ENCODE results near the gene ADAMTS2.

ADAMTS2 gene

DNA sequence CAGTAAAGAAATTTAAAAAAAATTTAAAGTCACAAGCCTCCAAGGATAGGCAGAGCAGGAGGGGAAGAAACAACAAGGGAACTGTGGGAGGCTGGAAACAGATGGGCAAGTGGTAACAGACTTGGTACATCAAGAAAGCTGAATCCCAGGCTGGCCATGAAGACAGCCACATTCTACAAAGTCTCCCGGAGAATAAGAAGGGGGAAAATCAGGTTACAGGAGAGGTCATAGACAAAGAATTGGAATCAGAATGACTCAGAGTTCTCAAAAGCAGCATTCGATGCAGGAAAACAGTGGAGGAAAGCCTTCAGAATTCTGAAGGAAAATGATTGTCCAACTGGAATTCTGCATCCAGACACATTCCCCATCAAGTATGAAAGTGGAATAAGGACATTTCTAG, 129.7 kb downstream of the ADAMTS2 start:
- Histone ChIP-seq H3K79me2 (ENCODE audit: control insufficient read depth, insufficient read depth, low read length, poor library complexity) (no peaks in the 10 kb centered on the region), H2AFZ (ENCODE audit: insufficient read depth, low read length, poor library complexity) (no peak overlapping the region), H3K18ac (ENCODE audit: low read length) (no peak overlapping the region), H4K12ac (ENCODE audit: low read depth, low read length) (no peak overlapping the region), H3K4me2 (ENCODE audit: low read length) (no peak overlapping the region), H2BK5ac (ENCODE audit: low read depth, low read length, poor library complexity) (no peak overlapping the region), H3K14ac (ENCODE audit: low read length) (no peak overlapping the region), H3K23ac (ENCODE audit: low read length) (no peak overlapping the region), H3K4me1 (ENCODE audit: control insufficient read depth in 1 of 2, insufficient read depth in 2 of 2, low read length in 2 of 2) (peaks cover 7 to 12% of the 10 kb centered on the region in 2 experiments), H2AK5ac (ENCODE audit: low read length) (no peak overlapping the region), H2BK12ac (ENCODE audit: low read length) (no peak overlapping the region), H4K8ac (ENCODE audit: low read depth, low read length) (no peak overlapping the region), H3K4ac (ENCODE audit: low read depth, low read length) (no peak overlapping the region), H3K9me3 (ENCODE audit: insufficient read depth, low read depth, low read length) (peaks cover 2% of the 10 kb centered on the region), H3K27ac (ENCODE audit: low read depth, low read length) (no peak overlapping the region), H3K36me3 (ENCODE audit: control insufficient read depth in 1 of 2, insufficient read depth in 2 of 2, low read length in 2 of 2) (no peaks in the 10 kb centered on the region), H4K91ac (ENCODE audit: low read depth, low read length) (no peak overlapping the region), H3K4me3 (ENCODE audit: low read depth, low read length) (no peak overlapping the region), H3K79me1 (ENCODE audit: low read length) (peaks cover 2% of the 10 kb centered on the region), H3K9ac (ENCODE audit: low read length) (no peak overlapping the region), H3K27me3 (ENCODE audit: insufficient read depth, low read length) (no peaks in the 10 kb centered on the region), H2BK120ac (ENCODE audit: insufficient read depth, low read length, poor library complexity) (no peak overlapping the region)
- no CpG with 5 or more reads among the region's 2 CpGs for WGBS (ENCODE audit: extremely low coverage, insufficient coverage, insufficient read length)
- DNase-seq, result no peak

DNA sequence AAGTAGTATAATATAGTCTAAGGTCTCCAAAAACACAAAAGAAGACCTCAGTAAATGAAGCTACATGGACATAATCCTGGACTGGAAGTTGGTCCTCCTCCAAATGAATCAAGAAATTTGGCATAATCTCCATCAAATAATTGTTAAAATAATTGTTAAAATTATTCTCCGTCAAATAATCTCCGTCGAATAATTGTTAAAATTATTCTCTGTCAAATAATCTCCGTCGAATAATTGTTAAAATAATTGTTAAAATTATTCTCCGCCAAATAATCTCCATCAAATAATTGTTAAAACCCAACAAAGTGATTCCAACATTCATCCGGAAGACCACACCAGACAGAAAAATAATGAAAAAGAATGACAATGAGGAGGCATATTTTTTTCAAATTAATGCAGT, 130.6 kb downstream of the ADAMTS2 start:
- DNase-seq, result no peak
- Histone ChIP-seq H2BK12ac (ENCODE audit: low read length) (no peak overlapping the region), H3K4me2 (ENCODE audit: low read length) (no peak overlapping the region), H4K12ac (ENCODE audit: low read depth, low read length) (no peak overlapping the region), H3K14ac (ENCODE audit: low read length) (no peak overlapping the region), H4K91ac (ENCODE audit: low read depth, low read length) (no peak overlapping the region), H3K4ac (ENCODE audit: low read depth, low read length) (no peak overlapping the region), H3K9ac (ENCODE audit: low read length) (no peak overlapping the region), H2BK5ac (ENCODE audit: low read depth, low read length, poor library complexity) (no peak overlapping the region), H2AFZ (ENCODE audit: insufficient read depth, low read length, poor library complexity) (no peak overlapping the region), H3K9me3 (ENCODE audit: insufficient read depth, low read depth, low read length) (peaks cover 2% of the 10 kb centered on the region), H2AK5ac (ENCODE audit: low read length) (no peak overlapping the region), H3K79me1 (ENCODE audit: low read length) (peaks cover 2% of the 10 kb centered on the region), H3K27ac (ENCODE audit: low read depth, low read length) (no peak overlapping the region), H3K23ac (ENCODE audit: low read length) (no peak overlapping the region), H3K4me3 (ENCODE audit: low read depth, low read length) (no peak overlapping the region), H3K18ac (ENCODE audit: low read length) (no peak overlapping the region), H3K4me1 (ENCODE audit: control insufficient read depth in 1 of 2, insufficient read depth in 2 of 2, low read length in 2 of 2) (peaks cover 7 to 14% of the 10 kb centered on the region in 2 experiments), H4K8ac (ENCODE audit: low read depth, low read length) (no peak overlapping the region), H2BK120ac (ENCODE audit: insufficient read depth, low read length, poor library complexity) (no peak overlapping the region), H3K79me2 (ENCODE audit: control insufficient read depth, insufficient read depth, low read length, poor library complexity) (no peaks in the 10 kb centered on the region), H3K27me3 (ENCODE audit: insufficient read depth, low read length) (no peaks in the 10 kb centered on the region), H3K36me3 (ENCODE audit: control insufficient read depth in 1 of 2, insufficient read depth in 2 of 2, low read length in 2 of 2) (no peaks in the 10 kb centered on the region)
- 100% methylated on average over 4 of the region's 7 CpGs for WGBS (ENCODE audit: extremely low coverage, insufficient coverage, insufficient read length)

DNA sequence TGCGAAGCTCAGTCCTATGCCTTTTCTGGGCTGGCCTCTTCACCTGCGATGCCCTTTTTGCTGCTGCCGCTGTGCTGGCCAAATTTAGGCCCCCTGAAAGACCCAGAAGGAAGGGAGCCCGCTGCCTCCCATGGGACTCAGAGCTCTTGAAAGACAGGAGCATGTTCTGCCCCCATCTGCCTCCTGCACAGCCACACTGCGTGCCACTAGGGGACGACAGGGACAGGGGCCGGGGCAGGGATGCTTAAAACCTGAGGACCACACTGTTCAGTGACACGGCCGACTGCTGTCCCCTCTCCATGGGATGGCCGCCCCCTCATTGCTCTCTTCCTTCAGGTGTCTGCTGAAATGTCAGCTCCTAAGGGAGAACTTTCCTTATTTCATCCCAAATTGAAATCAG, 132.4 kb downstream of the ADAMTS2 start:
- no peak overlapping the region for H4K8ac ChIP-seq (ENCODE audit: low read depth, low read length)
- no peak overlapping the region for H2BK120ac ChIP-seq (ENCODE audit: insufficient read depth, low read length, poor library complexity)
- no CpG with 5 or more reads among the region's 10 CpGs for WGBS (ENCODE audit: extremely low coverage, insufficient coverage, insufficient read length)
- peaks cover 2% of the 10 kb centered on the region for H3K79me1 ChIP-seq (ENCODE audit: low read length)
- H3K9me3 ChIP-seq (ENCODE audit: insufficient read depth, low read depth, low read length), result peaks cover 2% of the 10 kb centered on the region
- no peak overlapping the region for H3K9ac ChIP-seq (ENCODE audit: low read length)
- no peak overlapping the region for H2BK12ac ChIP-seq (ENCODE audit: low read length)
- H2BK5ac ChIP-seq (ENCODE audit: low read depth, low read length, poor library complexity), result no peak overlapping the region
- H3K27ac ChIP-seq (ENCODE audit: low read depth, low read length), result no peak overlapping the region
- H3K4me1 ChIP-seq (ENCODE audit: control insufficient read depth in 1 of 2, insufficient read depth in 2 of 2, low read length in 2 of 2), result peaks cover 11 to 12% of the 10 kb centered on the region in 2 experiments
- H3K4me2 ChIP-seq (ENCODE audit: low read length), result no peak overlapping the region
- no peak overlapping the region for H3K4me3 ChIP-seq (ENCODE audit: low read depth, low read length)
- no peak overlapping the region for H2AK5ac ChIP-seq (ENCODE audit: low read length)
- H4K91ac ChIP-seq (ENCODE audit: low read depth, low read length), result no peak overlapping the region
- no peak overlapping the region for H3K4ac ChIP-seq (ENCODE audit: low read depth, low read length)
- no peak overlapping the region for H2AFZ ChIP-seq (ENCODE audit: insufficient read depth, low read length, poor library complexity)
- no peak overlapping the region for H4K12ac ChIP-seq (ENCODE audit: low read depth, low read length)
- H3K79me2 ChIP-seq (ENCODE audit: control insufficient read depth, insufficient read depth, low read length, poor library complexity), result no peaks in the 10 kb centered on the region
- no peaks in the 10 kb centered on the region for H3K36me3 ChIP-seq (ENCODE audit: control insufficient read depth in 1 of 2, insufficient read depth in 2 of 2, low read length in 2 of 2)
- no peak overlapping the region for H3K18ac ChIP-seq (ENCODE audit: low read length)
- no peak overlapping the region for H3K14ac ChIP-seq (ENCODE audit: low read length)
- no peak overlapping the region for H3K23ac ChIP-seq (ENCODE audit: low read length)
- H3K27me3 ChIP-seq (ENCODE audit: insufficient read depth, low read length), result no peaks in the 10 kb centered on the region
- no peak for DNase-seq

DNA sequence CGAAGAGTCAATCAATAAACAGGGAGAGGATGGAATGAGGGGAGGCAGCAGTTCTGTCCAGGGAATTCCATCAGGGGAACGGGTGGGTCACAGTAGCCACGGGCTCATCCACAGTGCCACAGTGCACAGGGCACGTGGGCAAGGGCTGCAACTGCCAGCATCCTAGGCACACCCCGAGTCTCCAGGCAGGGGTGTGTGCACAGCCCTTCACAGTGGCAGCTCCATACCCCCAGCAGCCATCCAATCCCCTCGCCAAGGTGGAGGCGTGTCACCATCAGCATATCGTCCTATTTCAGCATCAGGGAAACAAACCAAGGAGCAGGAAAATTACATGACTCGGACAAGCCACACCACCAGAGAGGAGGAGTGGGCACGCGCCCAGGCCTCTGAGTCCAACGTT, 133.6 kb downstream of the ADAMTS2 start:
- Histone ChIP-seq H2AFZ (ENCODE audit: insufficient read depth, low read length, poor library complexity) (no peak overlapping the region), H3K18ac (ENCODE audit: low read length) (no peak overlapping the region), H2BK12ac (ENCODE audit: low read length) (no peak overlapping the region), H3K23ac (ENCODE audit: low read length) (no peak overlapping the region), H3K27ac (ENCODE audit: low read depth, low read length) (no peak overlapping the region), H2BK120ac (ENCODE audit: insufficient read depth, low read length, poor library complexity) (no peak overlapping the region), H3K4ac (ENCODE audit: low read depth, low read length) (no peak overlapping the region), H4K8ac (ENCODE audit: low read depth, low read length) (no peak overlapping the region), H3K27me3 (ENCODE audit: insufficient read depth, low read length) (no peaks in the 10 kb centered on the region), H3K14ac (ENCODE audit: low read length) (no peak overlapping the region), H3K4me2 (ENCODE audit: low read length) (no peak overlapping the region), H3K36me3 (ENCODE audit: control insufficient read depth in 1 of 2, insufficient read depth in 2 of 2, low read length in 2 of 2) (no peaks in the 10 kb centered on the region), H2AK5ac (ENCODE audit: low read length) (no peak overlapping the region), H3K79me2 (ENCODE audit: control insufficient read depth, insufficient read depth, low read length, poor library complexity) (no peaks in the 10 kb centered on the region), H4K12ac (ENCODE audit: low read depth, low read length) (no peak overlapping the region), H3K4me3 (ENCODE audit: low read depth, low read length) (no peak overlapping the region), H3K4me1 (ENCODE audit: control insufficient read depth in 1 of 2, insufficient read depth in 2 of 2, low read length in 2 of 2) (peaks cover 3 to 4% of the 10 kb centered on the region in 2 experiments), H2BK5ac (ENCODE audit: low read depth, low read length, poor library complexity) (no peak overlapping the region), H3K79me1 (ENCODE audit: low read length) (no peaks in the 10 kb centered on the region), H3K9me3 (ENCODE audit: insufficient read depth, low read depth, low read length) (peaks cover 2% of the 10 kb centered on the region), H4K91ac (ENCODE audit: low read depth, low read length) (no peak overlapping the region), H3K9ac (ENCODE audit: low read length) (no peak overlapping the region)
- DNase-seq, result no peak
- no CpG with 5 or more reads among the region's 12 CpGs for WGBS (ENCODE audit: extremely low coverage, insufficient coverage, insufficient read length)
